NCI-H748 (cell line): Measurements from ENCODE around the gene LHPP.
A peak's percentile ranks its signal among the peaks of the same experiment; 100 is the strongest.
"Not testable (repeated sequence)": the region's sequence is repeated elsewhere in the genome, so short reads cannot be mapped to it uniquely, and the experiment has no call there.

Experiments
- DNase-seq: peaks from one replicate; lab custom pipeline; 2025; ENCODE audit not compliant: unreplicated experiment; lab: John Stamatoyannopoulos, UW

LHPP gene

GRCh38 chr10:124461642-124462347 lies at the start of gene LHPP:
LHPP (plus strand) TSS chr10:124461823; CDS start chr10:124461863, 40 bp downstream.
- peak; percentile 82 for DNase-seq

GRCh38 chr10:124414076-124414475 lies 47.5 kb upstream of the LHPP start:
- no peak for DNase-seq

- DNase-seq: no peak
Observed at GRCh38 chr10:124415210-124415609, 46.4 kb upstream of the LHPP start.

GRCh38 chr10:124416733-124417132 lies 44.9 kb upstream of the LHPP start:
- DNase-seq: no peak

GRCh38 chr10:124417895-124418725 lies 43.5 kb upstream of the LHPP start:
- peak; percentile 61 for DNase-seq

GRCh38 chr10:124418726-124419501 lies 42.7 kb upstream of the LHPP start, which contains the start of gene OAT:
OAT (minus strand) TSS chr10:124418923; CDS start chr10:124412171, 6,752 bp downstream.
- DNase-seq: peak; percentile 96

- no peak for DNase-seq
Observed at GRCh38 chr10:124419635-124420034, 42.0 kb upstream of the LHPP start.

GRCh38 chr10:124420254-124420653 lies 41.4 kb upstream of the LHPP start:
- DNase-seq: no peak

GRCh38 chr10:124422742-124423141 lies 38.9 kb upstream of the LHPP start:
- no peak for DNase-seq

- DNase-seq: no peak
Observed at GRCh38 chr10:124423813-124424212, 37.8 kb upstream of the LHPP start.

GRCh38 chr10:124425227-124425962 lies 36.2 kb upstream of the LHPP start:
- no peak for DNase-seq

GRCh38 chr10:124428207-124428777 lies 33.3 kb upstream of the LHPP start:
- no peak for DNase-seq

GRCh38 chr10:124429576-124429975 lies 32.0 kb upstream of the LHPP start:
- no peak for DNase-seq

GRCh38 chr10:124430077-124430476 lies 31.5 kb upstream of the LHPP start:
- DNase-seq: no peak

- DNase-seq: no peak
Observed at GRCh38 chr10:124433461-124433860, 28.2 kb upstream of the LHPP start.

GRCh38 chr10:124435683-124436082 lies 25.9 kb upstream of the LHPP start:
- DNase-seq: not testable (repeated sequence)

GRCh38 chr10:124436191-124436638 lies 25.4 kb upstream of the LHPP start:
- DNase-seq: no peak

- DNase-seq: not testable (repeated sequence)
Observed at GRCh38 chr10:124441694-124442093, 19.9 kb upstream of the LHPP start.

- DNase-seq: no peak
Observed at GRCh38 chr10:124446830-124447750, 14.5 kb upstream of the LHPP start.
